Suppressor macrophage treated with lipopolysaccharide for 1 hour (primary cell): ENCODE results near the gene RNF41.

Source experiments
- DNase-seq, 3 donors: peaks; one replicate each; pipeline ENCODE4 v3.0.0-alpha.2; 2020 to 2022

Gene RNF41

GRCh38 chr12:56164345-56164729, 57.4 kb downstream of the RNF41 start:
- DNase-seq, result no peak

DNA sequence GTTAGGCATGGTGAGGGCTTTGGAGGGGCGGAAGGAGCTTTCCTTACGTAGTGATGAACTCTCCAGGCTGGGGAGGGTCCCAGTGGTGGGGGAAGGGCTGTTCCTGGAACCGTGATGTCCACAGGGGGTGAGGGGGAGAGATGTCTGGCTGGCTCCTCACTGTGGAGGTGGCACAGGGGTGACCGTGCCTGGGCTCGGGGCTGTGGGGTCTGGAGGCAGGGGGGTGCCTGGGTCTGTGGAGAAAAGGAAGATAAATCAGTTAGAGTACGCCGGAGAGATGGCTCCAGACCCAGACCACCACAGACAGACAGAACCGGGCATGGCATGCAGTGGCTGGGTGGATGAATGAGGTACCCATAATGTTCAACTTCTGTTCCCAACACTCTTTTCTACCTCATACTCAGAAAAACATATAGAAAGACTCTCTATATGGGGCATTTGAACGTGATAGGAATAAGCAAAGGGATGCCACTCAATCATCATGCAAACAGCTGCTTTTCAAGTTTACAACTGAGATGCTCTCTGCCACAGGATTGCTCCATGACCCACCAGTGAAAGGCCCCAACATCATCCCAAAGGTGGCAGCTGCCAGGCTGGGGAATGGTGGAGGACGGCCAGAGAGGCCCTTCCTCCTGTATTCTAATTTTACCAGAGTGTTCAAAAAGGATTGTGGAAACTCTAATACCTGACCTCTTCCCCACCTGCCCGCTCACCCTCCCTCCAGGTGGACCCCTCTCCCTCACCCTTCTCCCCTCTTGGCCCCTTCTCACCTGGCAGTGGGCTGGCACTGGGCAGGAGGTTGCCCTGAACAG, 58.0 kb downstream of the RNF41 start:
- no peak for DNase-seq

DNA sequence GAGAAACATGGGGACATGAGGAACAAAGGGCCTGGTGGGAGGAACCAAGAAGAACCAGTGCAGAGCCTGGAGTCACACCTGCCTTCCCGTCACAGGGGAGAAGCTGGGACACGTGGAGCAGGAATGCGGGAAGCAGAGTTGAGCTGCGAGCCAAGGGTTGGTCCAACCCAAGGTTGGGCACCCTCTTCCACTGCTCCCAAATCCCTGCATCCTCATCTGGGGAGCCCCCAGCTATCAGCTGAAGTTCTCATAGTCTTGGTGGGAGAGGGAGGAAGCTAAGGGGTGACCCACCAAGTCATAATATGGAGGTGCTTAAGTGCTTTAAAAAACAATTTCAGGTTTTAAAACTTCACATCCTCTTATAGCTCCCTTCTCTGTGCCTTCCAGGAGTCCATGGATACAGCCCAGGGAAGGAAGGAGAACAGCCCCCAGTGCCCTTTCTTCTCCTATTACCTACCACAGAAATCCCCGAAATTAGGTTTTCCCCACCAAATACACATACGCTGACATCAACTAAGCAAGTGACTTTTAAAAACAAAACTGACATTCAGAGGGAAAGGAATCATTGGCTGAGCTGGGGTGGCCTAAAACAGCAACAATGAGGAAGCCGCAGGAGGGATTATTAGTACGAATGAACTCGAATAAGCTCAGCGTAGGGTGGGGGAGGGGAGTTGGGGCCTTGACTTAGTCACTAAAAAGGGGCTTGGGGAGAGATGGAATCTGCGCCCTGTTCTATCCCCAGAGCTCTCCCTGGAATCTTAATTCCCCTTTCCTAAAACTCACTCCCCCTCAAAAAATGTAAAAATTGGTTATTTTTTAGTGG, 59.0 kb downstream of the RNF41 start:
- peak in 1 of 3 donors; percentile 15 for DNase-seq

DNA sequence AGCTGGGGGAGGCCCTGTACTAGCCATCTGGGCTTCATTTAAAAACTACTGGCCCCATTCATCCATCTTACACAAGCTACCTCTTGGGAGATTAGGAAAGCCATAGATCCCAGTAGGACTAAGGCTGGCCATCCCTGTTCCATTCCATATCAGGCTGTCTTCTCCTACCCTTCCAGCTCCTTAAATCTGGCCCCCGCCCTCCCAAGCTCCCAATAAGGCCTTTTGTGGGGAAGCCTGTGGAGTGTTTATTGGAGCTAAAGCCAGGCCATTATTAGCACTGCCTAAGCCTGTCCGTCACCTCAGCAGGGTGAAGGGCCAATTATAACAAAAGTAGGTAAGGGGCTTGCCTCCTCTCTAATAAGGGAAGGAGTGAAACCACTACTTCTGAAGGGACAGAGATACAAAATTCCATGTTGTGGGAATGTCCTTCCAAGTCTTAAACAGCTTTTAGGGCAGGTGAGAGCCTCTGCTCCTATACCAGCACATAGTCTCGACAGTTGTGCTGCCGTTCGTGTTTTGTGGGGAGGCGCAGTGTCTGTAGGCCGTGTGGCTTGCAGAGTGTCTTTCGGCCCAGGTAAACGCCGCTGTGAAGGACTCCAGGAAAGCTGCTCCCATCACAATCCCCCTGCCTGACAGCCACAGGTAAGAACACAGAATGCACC, 59.9 kb downstream of the RNF41 start:
- no peak for DNase-seq

- no peak for DNase-seq
Measured at GRCh38 chr12:56160894-56161689, 60.6 kb downstream of the RNF41 start.

DNA sequence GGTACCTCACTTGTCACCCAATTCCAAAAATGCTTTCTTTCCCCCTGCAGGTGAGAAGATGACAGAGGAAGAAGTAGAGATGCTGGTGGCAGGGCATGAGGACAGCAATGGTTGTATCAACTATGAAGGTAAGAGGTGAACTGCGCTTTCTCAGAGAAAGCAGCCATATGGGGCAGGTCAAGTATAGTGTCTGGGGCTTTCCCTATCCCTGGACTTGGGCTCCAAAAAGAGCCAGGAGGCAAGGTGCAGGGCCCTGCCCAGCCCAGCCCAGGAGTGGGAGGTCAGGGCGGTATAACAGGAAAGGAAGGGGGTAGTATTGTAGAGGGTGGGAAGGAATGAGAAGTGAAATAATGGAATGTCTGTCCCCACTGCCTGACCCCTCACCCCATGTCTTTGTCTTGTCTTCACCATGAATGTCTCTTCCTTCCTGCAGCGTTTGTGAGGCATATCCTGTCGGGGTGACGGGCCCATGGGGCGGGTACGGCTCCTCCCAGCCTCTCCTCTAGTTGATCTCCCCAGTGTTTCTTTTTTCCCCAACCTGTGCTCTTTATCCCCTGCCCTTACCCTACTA, 61.4 kb downstream of the RNF41 start:
- peak; percentile 48 to 57 (median 54) for DNase-seq

GRCh38 chr12:56159482-56160192, 62.1 kb downstream of the RNF41 start:
- no peak for DNase-seq

DNA sequence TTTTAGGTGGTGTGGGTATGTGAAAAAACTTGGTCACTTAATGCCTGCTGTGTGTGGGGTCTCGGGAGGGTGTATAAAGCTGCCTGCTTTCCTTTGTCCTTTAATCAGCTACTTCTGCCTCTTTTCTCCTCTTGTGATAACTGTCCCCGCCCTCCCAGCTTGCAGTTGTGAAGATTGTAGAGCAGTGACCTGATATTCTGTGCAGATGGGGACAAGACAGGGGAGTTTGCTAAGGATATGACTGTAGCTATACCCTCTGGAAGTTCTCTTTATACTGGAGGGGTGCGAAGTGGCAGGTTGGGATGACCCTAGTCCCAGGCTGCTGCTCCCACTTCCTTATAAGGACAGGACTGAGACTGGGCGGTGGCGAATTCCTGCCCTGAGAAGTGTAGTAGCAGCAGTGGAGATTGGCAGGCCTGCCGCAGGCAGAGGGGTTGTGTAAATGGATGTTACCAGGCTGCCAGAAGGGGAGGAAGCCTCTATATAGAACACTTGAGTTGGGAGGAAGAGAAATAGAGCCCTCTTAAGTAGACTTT, 62.7 kb downstream of the RNF41 start:
- DNase-seq, result peak; percentile 58 to 64 (median 62)

GRCh38 chr12:56158029-56158925, 63.4 kb downstream of the RNF41 start, which contains the start of gene MYL6:
MYL6 (plus strand) TSS chr12:56158359; CDS start chr12:56158402, 43 bp downstream.
- DNase-seq, result peak; percentile 97 to 99 (median 98)

DNA sequence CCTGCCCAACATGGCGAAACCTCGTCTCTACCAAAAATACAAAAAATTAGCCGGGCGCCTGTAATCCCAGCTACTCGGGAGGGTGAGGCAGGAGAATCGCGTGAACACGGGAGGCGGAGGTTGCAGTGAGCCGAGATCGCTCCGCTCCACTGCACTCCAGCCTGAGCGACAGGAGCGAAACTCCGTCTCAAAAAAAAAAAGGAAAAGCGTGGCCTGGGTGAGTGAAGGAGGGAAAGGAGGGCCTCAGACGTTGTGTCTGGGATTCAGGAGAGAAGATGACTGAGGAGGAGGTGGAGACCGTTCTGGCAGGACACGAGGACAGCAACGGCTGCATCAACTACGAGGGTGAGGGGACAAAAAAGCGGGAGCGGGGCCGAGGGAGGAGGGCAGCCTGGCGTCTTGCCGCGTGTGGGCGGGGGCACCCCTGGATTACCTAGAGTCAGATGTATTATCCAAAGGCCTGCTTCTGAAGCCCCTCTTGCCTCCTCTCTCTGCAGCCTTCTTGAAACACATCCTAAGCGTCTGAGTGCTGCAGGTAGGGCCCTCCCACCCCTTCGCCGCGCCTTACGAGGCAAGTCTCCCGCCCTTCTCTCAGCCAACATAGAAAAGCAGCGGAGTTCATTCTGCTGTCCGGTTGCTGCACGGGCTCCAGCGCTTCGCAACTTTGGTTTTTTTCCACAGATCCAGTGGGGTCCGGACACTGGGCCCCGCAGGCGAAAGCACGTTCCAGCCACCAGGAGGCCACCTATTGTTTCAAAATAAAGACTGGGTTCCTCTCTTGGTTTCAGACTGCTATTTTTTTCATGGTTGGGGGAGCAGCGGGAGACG, 64.3 kb downstream of the RNF41 start:
- DNase-seq, result peak; percentile 64 to 69 (median 66)

- DNase-seq, result peak; percentile 52 to 62 (median 61)
Measured at GRCh38 chr12:56156464-56157200, 65.1 kb downstream of the RNF41 start.

DNA sequence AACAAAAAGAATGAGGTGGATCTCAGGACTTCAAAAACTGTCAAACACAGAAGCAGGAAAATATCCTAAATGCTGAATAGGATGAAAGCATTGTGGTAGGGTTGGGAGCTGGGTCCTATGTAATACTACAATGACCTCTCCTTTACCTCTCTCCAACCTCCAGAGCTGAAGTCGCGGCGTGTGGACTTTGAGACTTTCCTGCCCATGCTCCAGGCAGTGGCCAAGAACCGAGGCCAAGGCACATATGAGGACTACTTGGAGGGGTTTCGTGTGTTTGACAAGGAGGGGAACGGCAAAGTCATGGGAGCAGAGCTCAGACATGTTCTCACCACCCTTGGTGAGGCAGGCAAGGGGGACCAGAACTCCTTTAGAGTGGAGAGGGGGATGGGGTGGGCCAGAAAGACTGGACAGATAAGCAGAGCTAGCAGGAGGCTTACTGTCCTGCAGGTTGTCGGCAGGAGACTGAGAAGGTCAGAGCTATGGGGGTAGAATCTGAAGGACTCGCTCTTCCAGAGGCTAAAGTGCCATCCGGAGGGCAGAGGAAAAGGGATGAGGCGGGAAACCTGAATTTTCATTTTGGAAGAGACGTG, 66.4 kb downstream of the RNF41 start:
- no peak for DNase-seq

DNA sequence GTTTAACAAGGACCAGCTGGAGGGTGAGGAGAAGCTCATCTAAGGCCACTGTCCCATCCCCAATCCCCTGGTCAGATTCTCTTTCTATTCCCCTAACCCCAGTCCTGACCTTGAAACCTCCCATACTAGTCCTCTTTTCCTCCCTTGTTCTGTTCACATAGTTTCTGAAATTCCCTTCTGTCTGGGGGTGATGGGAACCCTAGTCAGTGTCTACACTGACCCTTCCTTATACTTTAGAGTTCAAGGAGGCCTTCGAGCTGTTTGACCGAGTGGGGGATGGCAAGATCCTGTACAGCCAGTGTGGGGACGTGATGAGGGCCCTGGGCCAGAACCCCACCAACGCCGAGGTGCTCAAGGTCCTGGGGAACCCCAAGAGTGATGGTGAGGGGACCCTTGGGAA, 66.9 kb downstream of the RNF41 start:
- no peak for DNase-seq

- DNase-seq, result no peak
Measured at GRCh38 chr12:56154246-56154771, 67.4 kb downstream of the RNF41 start.

DNA sequence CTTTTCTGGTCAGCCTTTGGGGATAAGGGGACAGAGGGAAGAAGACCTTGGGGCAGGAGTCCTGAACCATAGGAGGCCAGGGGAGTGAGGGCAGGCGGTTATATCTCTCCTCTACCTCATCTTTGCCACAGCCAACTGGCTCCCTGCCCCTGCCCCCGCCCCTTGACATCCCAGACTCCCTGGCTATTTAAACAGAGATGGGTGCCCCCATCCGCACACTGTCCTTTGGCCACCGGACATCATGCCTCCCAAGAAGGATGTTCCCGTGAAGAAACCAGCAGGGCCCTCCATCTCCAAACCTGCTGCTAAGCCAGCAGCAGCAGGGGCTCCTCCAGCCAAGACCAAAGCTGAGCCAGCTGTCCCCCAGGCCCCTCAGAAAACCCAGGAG, 68.0 kb downstream of the RNF41 start:
- no peak for DNase-seq

- no peak for DNase-seq
Measured at GRCh38 chr12:56152756-56153677, 68.7 kb downstream of the RNF41 start.
